ENCODE measurements around the gene LILRB3.
"Not testable (repeated sequence)": the region's sequence is repeated elsewhere in the genome, so short reads cannot be mapped to it uniquely, and the experiment has no call there.

Gene LILRB3

DNA sequence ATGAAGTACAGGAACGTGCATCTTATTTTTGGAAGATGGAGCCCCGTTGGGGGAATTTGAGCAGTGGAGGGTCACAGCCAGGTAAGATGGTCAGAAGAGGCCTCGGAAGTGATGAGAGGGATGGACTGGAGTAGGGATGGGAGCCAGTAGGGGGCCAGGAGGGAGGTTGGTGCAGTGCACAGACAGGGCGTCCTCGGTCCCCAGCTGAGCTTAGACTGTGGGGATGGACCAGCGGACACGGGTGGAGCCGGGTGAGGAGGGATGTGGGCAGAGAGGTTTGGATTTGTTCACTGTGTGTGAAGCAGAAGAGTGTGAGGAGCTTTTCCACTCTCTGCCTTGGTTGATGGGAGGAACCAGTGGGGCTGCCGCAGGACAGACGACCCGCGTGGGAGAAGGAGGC, 11.6 kb downstream of the LILRB3 start:
- Histone ChIP-seq H3K27ac (ENCODE audit: insufficient read depth, low read depth, low read length, poor library complexity, severe bottlenecking) (no peak overlapping the region), H3K4me1 (ENCODE audit: control insufficient read depth, insufficient read depth, low read length) (peaks cover 8% of the 10 kb centered on the region), H3K27me3 (ENCODE audit: control insufficient read depth, insufficient read depth, low read length, poor library complexity, severe bottlenecking) (no peaks in the 10 kb centered on the region), H3K4me3 (ENCODE audit: insufficient read depth, low read depth, low read length) (no peak overlapping the region), H3K36me3 (ENCODE audit: control insufficient read depth, insufficient read depth, low read length) (peaks cover 12% of the 10 kb centered on the region), H3K9me3 (ENCODE audit: control insufficient read depth, low read length) (no peaks in the 10 kb centered on the region)
- 92 to 93% methylated on average over 12 of the region's 12 CpGs for WGBS, 2 experiments

DNA sequence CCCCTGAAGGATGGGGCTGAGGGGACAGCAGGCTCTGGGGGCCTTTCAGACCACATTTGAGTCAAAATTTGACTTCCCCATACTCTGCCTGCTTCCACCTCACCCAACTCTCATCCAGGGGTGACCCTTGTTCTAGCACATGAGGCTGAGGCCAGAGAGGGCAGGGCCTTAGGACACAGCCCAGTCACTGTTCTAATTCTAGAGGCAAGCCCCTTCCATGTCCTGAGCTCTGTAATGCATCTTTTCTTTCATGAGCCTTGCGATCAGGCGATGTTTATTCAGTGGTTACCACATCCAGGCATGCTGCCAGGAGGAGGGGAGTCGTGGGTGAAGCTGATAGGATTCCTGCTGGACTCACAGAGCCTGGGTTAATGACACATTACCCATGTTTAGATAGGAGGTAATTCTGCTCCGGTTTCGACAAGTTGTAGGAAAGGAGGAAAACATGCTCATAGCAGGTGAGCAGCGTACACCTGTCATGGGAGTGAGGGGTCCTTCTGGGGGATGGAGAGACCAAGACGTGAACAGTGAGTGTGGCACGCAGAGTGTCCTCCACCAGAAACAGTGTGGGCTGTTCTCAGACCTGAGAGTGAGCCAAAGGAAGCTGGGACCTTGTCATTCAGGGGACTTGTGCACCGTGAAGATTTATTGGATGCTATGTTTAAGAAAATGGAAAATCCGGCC, 12.9 kb downstream of the LILRB3 start:
- Histone ChIP-seq H3K4me1 (ENCODE audit: control insufficient read depth, insufficient read depth, low read length) (peaks cover 12% of the 10 kb centered on the region), H3K9me3 (ENCODE audit: control insufficient read depth, low read length) (no peaks in the 10 kb centered on the region), H3K36me3 (ENCODE audit: control insufficient read depth, insufficient read depth, low read length) (peaks cover 24% of the 10 kb centered on the region), H3K4me3 (ENCODE audit: insufficient read depth, low read depth, low read length) (no peak overlapping the region), H3K27ac (ENCODE audit: insufficient read depth, low read depth, low read length, poor library complexity, severe bottlenecking) (peak overlapping the region; percentile 22), H3K27me3 (ENCODE audit: control insufficient read depth, insufficient read depth, low read length, poor library complexity, severe bottlenecking) (no peaks in the 10 kb centered on the region)
- 90 to 91% methylated on average over 10 of the region's 10 CpGs for WGBS, 2 experiments

DNA sequence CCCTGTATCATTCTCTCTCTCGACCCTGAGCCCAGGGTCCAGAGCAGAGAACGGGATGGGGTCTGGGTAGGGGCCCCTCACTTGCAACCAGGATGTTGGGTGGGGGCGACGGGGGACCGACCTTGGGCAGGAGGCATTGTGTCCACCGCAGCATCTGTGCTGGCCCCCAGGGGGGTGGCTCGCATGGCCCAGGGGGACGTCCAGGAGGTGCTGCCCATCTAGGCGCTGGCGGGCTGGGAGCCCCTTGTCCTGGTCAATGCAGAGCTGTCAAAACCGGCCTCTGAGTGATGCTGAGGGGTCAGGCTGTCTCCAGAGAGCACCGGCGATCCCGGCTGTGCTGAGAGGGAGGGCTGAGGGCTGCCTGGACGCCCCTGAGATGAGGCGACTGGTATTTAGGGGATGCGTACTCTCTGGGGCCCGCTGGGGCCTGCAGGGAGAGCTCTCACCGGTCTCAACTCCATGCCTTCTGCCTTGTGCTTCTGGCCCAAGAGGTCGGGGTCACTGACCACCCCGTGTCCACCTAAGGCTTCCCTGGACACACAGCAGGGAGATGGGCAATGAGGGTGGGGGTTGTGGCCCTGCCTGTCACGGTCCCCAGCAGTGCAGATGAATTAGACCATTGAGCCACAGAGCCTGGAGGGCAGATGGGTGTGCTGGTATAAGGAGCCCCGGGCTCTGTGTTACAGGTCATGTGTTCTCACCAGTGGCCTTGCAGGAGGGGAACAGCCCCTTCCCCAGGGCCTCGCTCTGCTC, 13.6 kb downstream of the LILRB3 start:
- Histone ChIP-seq H3K4me1 (ENCODE audit: control insufficient read depth, insufficient read depth, low read length) (peaks cover 12% of the 10 kb centered on the region), H3K36me3 (ENCODE audit: control insufficient read depth, insufficient read depth, low read length) (peaks cover 32% of the 10 kb centered on the region), H3K27ac (ENCODE audit: insufficient read depth, low read depth, low read length, poor library complexity, severe bottlenecking) (peak overlapping the region; percentile 22), H3K27me3 (ENCODE audit: control insufficient read depth, insufficient read depth, low read length, poor library complexity, severe bottlenecking) (no peaks in the 10 kb centered on the region), H3K4me3 (ENCODE audit: insufficient read depth, low read depth, low read length) (no peak overlapping the region), H3K9me3 (ENCODE audit: control insufficient read depth, low read length) (no peaks in the 10 kb centered on the region)
- 70 to 71% methylated on average over 24 of the region's 24 CpGs for WGBS, 2 experiments

DNA sequence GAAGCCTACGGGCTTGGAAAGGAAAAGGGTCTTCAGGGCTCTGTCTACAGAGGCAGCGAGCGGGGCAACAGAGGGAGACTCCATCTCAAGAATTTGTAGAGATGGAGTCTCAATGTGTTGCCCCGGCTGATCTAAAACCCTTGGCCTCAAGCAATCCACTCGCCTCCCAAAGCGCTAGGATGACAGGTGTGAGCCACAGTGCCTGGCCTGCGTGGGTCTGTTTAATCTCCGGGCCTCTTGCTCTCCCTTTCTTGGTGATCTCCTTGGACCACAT, 14.1 kb downstream of the LILRB3 start:
- peaks cover 15% of the 10 kb centered on the region for H3K4me1 ChIP-seq (ENCODE audit: control insufficient read depth, insufficient read depth, low read length)
- H3K27ac ChIP-seq (ENCODE audit: insufficient read depth, low read depth, low read length, poor library complexity, severe bottlenecking), result peak overlapping the region; percentile 38
- H3K36me3 ChIP-seq (ENCODE audit: control insufficient read depth, insufficient read depth, low read length), result peaks cover 36% of the 10 kb centered on the region
- H3K4me3 ChIP-seq (ENCODE audit: insufficient read depth, low read depth, low read length), result no peak overlapping the region
- no peaks in the 10 kb centered on the region for H3K9me3 ChIP-seq (ENCODE audit: control insufficient read depth, low read length)
- no peaks in the 10 kb centered on the region for H3K27me3 ChIP-seq (ENCODE audit: control insufficient read depth, insufficient read depth, low read length, poor library complexity, severe bottlenecking)
- WGBS, 2 experiments, result 85 to 87% methylated on average over 8 of the region's 8 CpGs

DNA sequence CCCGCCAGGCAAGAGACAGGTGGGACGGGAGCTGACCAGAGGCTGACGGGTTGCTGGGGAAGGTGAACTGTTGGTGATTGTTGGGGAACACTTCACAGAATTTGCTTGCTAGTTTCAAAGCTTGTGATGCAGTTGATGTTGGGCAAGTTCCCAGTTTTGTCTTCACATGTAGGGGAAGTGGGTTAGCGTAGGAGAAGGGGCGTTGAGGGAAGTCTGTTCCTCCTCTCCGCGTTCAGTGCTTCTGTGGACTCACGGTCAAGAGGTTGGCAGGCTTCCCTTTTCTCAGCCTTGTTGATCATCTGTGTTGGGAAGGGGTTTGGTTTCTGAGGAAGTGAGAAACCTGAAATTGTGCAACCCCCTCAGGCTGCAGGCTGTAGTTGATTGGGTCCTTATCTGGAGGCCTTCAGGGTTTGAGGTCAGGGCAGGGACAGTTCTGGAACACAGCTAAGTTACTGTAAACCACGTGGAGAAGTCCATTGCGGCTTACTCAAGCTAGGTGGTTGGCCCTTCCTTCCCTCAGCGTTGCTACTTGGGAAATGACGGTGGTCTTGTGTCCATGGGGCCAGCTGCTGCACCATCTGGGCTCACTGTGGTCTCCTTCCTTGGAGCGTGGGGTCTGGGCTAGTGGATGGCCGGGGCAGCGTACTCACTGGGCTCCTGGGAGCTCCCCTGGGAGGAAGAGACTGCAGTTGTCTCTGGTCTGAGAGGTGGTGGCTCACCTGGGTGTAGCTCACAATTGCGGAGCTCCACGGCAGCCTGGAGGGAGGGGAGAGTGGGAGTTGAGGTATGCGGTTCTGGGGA, 14.6 kb downstream of the LILRB3 start:
- Histone ChIP-seq H3K9me3 (ENCODE audit: control insufficient read depth, low read length) (no peaks in the 10 kb centered on the region), H3K27me3 (ENCODE audit: control insufficient read depth, insufficient read depth, low read length, poor library complexity, severe bottlenecking) (no peaks in the 10 kb centered on the region), H3K4me1 (ENCODE audit: control insufficient read depth, insufficient read depth, low read length) (peaks cover 20% of the 10 kb centered on the region), H3K36me3 (ENCODE audit: control insufficient read depth, insufficient read depth, low read length) (peaks cover 41% of the 10 kb centered on the region), H3K4me3 (ENCODE audit: insufficient read depth, low read depth, low read length) (no peak overlapping the region), H3K27ac (ENCODE audit: insufficient read depth, low read depth, low read length, poor library complexity, severe bottlenecking) (peak overlapping the region; percentile 38)
- 88 to 89% methylated on average over 18 of the region's 18 CpGs for WGBS, 2 experiments

DNA sequence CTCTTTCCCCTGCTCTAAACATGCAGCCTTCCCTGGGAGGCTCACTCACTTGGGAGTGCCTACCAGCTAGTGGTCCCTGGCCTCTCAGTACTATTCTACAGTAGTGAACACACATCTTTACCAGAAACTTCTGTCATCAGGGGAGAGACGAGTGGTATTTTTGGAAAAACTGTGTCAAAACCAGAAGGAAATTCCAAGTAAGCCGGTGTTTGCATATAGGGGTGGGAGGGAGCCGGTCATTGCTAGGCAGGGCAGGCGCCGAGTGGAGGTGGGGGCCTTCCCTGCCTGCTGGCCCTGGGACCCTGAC, 15.2 kb downstream of the LILRB3 start:
- Histone ChIP-seq H3K4me1 (ENCODE audit: control insufficient read depth, insufficient read depth, low read length) (peaks cover 26% of the 10 kb centered on the region), H3K36me3 (ENCODE audit: control insufficient read depth, insufficient read depth, low read length) (peaks cover 47% of the 10 kb centered on the region)

DNA sequence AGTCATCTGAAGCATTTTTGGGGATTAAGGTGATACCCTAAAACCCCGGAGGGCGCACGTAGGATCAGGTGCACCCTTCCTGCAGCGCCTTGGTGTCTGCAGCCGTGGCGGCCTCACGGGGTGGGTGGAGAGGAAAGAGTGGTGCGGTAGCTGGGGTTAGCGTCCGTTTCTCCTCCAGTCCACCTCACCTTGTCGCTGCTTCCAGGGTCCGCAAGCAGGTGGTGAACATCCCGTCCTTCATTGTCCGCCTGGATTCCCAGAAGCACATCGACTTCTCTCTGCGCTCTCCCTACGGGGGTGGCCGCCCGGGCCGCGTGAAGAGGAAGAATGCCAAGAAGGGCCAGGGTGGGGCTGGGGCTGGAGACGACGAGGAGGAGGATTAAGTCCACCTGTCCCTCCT, 15.6 kb downstream of the LILRB3 start:
- Histone ChIP-seq H3K36me3 (ENCODE audit: control insufficient read depth, insufficient read depth, low read length) (peaks cover 51% of the 10 kb centered on the region), H3K4me1 (ENCODE audit: control insufficient read depth, insufficient read depth, low read length) (peaks cover 30% of the 10 kb centered on the region)
- H3K27ac ChIP-seq (ENCODE audit: insufficient read depth, low read depth, low read length, poor library complexity, severe bottlenecking); H3K9me3 ChIP-seq (ENCODE audit: control insufficient read depth, low read length); H3K27me3 ChIP-seq (ENCODE audit: control insufficient read depth, insufficient read depth, low read length, poor library complexity, severe bottlenecking); H3K4me3 ChIP-seq (ENCODE audit: insufficient read depth, low read depth, low read length): not testable (repeated sequence)
- 95 to 97% methylated on average over 23 of the region's 23 CpGs for WGBS, 2 experiments

More for the DNA sequence above, 15.2 kb downstream of the LILRB3 start:
- 94% methylated on average over 5 of the region's 5 CpGs for WGBS, 2 experiments
- H3K27ac ChIP-seq (ENCODE audit: insufficient read depth, low read depth, low read length, poor library complexity, severe bottlenecking), result no peak overlapping the region
- no peak overlapping the region for H3K4me3 ChIP-seq (ENCODE audit: insufficient read depth, low read depth, low read length)
- H3K9me3 ChIP-seq (ENCODE audit: control insufficient read depth, low read length), result no peaks in the 10 kb centered on the region
- no peaks in the 10 kb centered on the region for H3K27me3 ChIP-seq (ENCODE audit: control insufficient read depth, insufficient read depth, low read length, poor library complexity, severe bottlenecking)

DNA sequence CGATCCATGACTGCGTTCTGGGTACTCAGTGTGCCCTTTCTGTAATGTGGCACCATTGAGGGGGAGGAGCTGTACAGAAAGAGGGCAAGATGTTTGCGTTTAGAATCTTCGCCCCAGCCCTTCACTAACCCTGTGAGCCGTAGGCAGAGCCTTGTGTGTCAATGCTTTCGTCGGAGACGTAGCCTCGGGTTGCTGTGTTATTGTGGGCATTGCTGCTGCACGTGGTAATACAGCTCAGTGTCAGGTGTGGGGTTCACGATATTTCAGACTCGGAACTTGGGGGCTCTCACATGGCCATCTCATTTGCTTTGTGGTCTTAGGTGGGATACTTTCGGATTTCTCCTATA, 16.0 kb downstream of the LILRB3 start:
- no peaks in the 10 kb centered on the region for H3K9me3 ChIP-seq (ENCODE audit: control insufficient read depth, low read length)
- no peak overlapping the region for H3K4me3 ChIP-seq (ENCODE audit: insufficient read depth, low read depth, low read length)
- no peaks in the 10 kb centered on the region for H3K27me3 ChIP-seq (ENCODE audit: control insufficient read depth, insufficient read depth, low read length, poor library complexity, severe bottlenecking)
- 94% methylated on average over 13 of the region's 13 CpGs for WGBS, 2 experiments
- peaks cover 34% of the 10 kb centered on the region for H3K4me1 ChIP-seq (ENCODE audit: control insufficient read depth, insufficient read depth, low read length)
- H3K36me3 ChIP-seq (ENCODE audit: control insufficient read depth, insufficient read depth, low read length), result peaks cover 55% of the 10 kb centered on the region
- H3K27ac ChIP-seq (ENCODE audit: insufficient read depth, low read depth, low read length, poor library complexity, severe bottlenecking), result no peak overlapping the region

DNA sequence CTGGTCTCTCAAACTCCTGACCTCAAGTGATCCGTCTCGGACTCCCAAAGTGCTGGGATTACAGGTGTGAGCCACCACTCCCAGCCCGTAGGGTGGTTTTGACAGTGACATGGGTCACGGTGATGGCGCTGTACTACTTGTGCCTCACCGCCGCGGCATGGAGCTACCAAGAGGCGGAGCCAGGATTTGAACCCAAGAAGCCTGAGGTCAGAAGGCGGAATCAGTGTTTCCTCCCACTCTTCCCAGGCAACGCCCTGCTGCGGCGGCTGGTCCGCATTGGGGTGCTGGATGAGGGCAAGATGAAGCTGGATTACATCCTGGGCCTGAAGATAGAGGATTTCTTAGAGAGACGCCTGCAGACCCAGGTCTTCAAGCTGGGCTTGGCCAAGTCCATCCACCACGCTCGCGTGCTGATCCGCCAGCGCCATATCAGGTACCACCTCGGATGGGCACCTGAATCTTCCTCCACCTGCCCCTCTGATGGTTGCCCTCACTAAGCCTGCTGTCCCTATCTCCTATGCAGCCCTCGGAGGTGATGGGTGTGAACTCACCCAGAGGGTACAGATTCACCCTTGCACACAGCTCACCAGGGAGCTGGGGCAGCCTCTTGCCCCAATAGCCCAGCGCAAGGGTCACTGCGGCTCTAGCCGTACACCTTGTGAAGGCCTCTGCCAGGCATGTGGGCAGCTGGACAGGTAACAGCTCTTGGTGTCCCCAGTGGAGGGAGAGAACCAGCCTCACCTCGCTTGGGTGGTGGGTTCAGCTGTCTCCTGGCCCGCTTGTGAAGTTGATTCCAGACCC, 16.6 kb downstream of the LILRB3 start:
- no peak overlapping the region for H3K4me3 ChIP-seq (ENCODE audit: insufficient read depth, low read depth, low read length)
- 96% methylated on average over 27 of the region's 27 CpGs for WGBS, 2 experiments
- H3K4me1 ChIP-seq (ENCODE audit: control insufficient read depth, insufficient read depth, low read length), result peaks cover 40% of the 10 kb centered on the region
- H3K27ac ChIP-seq (ENCODE audit: insufficient read depth, low read depth, low read length, poor library complexity, severe bottlenecking), result no peak overlapping the region
- no peaks in the 10 kb centered on the region for H3K9me3 ChIP-seq (ENCODE audit: control insufficient read depth, low read length)
- no peaks in the 10 kb centered on the region for H3K27me3 ChIP-seq (ENCODE audit: control insufficient read depth, insufficient read depth, low read length, poor library complexity, severe bottlenecking)
- H3K36me3 ChIP-seq (ENCODE audit: control insufficient read depth, insufficient read depth, low read length), result peaks cover 61% of the 10 kb centered on the region
